HG03565 (cell line): ENCODE results near the gene PLXDC2.
"Not testable (repeated sequence)": the region's sequence is repeated elsewhere in the genome, so short reads cannot be mapped to it uniquely, and the experiment has no call there.

Experiments used
- ATAC-seq: cut with Tn5 transposase; IDR thresholded peaks from one replicate; pipeline ENCODE4 v1.9.1; 2021; ENCODE audit warnings: mild to moderate bottlenecking, moderate library complexity; ENCODE audit not compliant: unreplicated experiment

The PLXDC2 gene

GRCh38 chr10:20166096-20166675 lies 350.0 kb downstream of the PLXDC2 start:
- ATAC-seq: no peak

GRCh38 chr10:20170661-20171060 lies 354.4 kb downstream of the PLXDC2 start:
- no peak for ATAC-seq

- ATAC-seq: no peak
Observed at GRCh38 chr10:20173046-20173445, 356.8 kb downstream of the PLXDC2 start.

GRCh38 chr10:20175719-20176118 lies 359.5 kb downstream of the PLXDC2 start:
- ATAC-seq: no peak

GRCh38 chr10:20180766-20181165 lies 364.5 kb downstream of the PLXDC2 start:
- no peak for ATAC-seq

- no peak for ATAC-seq
Observed at GRCh38 chr10:20181434-20181833, 365.2 kb downstream of the PLXDC2 start.

- no peak for ATAC-seq
Observed at GRCh38 chr10:20185116-20185515, 368.9 kb downstream of the PLXDC2 start.

- not testable (repeated sequence) for ATAC-seq
Observed at GRCh38 chr10:20191392-20191791, 375.2 kb downstream of the PLXDC2 start.

- no peak for ATAC-seq
Observed at GRCh38 chr10:20195076-20195475, 378.8 kb downstream of the PLXDC2 start.

GRCh38 chr10:20200758-20201157 lies 384.5 kb downstream of the PLXDC2 start:
- no peak for ATAC-seq

- no peak for ATAC-seq
Observed at GRCh38 chr10:20202337-20202736, 386.1 kb downstream of the PLXDC2 start.

GRCh38 chr10:20207653-20208052 lies 391.4 kb downstream of the PLXDC2 start:
- ATAC-seq: no peak

- ATAC-seq: not testable (repeated sequence)
Observed at GRCh38 chr10:20209098-20209497, 392.9 kb downstream of the PLXDC2 start.

GRCh38 chr10:20215547-20216152 lies 399.4 kb downstream of the PLXDC2 start:
- no peak for ATAC-seq

- no peak for ATAC-seq
Observed at GRCh38 chr10:20221356-20221755, 405.1 kb downstream of the PLXDC2 start.

- ATAC-seq: no peak
Observed at GRCh38 chr10:20228729-20229128, 412.5 kb downstream of the PLXDC2 start.

- ATAC-seq: no peak
Observed at GRCh38 chr10:20232079-20232705, 416.0 kb downstream of the PLXDC2 start.

GRCh38 chr10:20233423-20233822 lies 417.2 kb downstream of the PLXDC2 start:
- no peak for ATAC-seq

GRCh38 chr10:20234579-20234978 lies 418.3 kb downstream of the PLXDC2 start:
- no peak for ATAC-seq

GRCh38 chr10:20237091-20237570 lies 420.9 kb downstream of the PLXDC2 start:
- no peak for ATAC-seq

GRCh38 chr10:20237586-20237985 lies 421.4 kb downstream of the PLXDC2 start:
- ATAC-seq: no peak

GRCh38 chr10:20240643-20241042 lies 424.4 kb downstream of the PLXDC2 start:
- no peak for ATAC-seq
